Measurements from ENCODE around the gene NDUFS2.

DNA sequence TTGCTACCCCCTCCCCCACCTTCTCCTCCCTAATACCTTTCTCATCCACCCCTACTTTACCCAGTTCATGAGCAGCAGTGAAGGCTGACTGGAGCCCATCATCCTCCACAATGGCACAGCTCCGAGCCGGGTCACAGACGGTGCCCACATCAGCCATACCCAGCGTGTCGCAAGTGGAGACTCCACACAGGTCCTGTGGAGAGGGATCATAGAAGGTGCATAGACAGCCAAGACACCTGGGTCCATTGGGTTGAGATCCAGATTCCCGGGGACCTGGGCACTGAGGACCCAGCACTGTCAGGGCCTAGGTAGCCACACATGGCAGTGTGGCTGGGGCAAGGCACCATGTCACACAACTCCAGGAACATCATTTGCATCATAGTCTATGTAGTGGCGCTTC lies 6.1 kb upstream of the NDUFS2 start:
- TF ChIP-seq, protein P1, sequence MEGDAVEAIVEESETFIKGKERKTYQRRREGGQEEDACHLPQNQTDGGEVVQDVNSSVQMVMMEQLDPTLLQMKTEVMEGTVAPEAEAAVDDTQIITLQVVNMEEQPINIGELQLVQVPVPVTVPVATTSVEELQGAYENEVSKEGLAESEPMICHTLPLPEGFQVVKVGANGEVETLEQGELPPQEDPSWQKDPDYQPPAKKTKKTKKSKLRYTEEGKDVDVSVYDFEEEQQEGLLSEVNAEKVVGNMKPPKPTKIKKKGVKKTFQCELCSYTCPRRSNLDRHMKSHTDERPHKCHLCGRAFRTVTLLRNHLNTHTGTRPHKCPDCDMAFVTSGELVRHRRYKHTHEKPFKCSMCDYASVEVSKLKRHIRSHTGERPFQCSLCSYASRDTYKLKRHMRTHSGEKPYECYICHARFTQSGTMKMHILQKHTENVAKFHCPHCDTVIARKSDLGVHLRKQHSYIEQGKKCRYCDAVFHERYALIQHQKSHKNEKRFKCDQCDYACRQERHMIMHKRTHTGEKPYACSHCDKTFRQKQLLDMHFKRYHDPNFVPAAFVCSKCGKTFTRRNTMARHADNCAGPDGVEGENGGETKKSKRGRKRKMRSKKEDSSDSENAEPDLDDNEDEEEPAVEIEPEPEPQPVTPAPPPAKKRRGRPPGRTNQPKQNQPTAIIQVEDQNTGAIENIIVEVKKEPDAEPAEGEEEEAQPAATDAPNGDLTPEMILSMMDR (IDR thresholded peaks at IDR 0.05 in 4 of 5, conservative IDR thresholded peaks at IDR 0.05 in 1 of 5) = no peak
- TF ChIP-seq POLR2A (IDR thresholded peaks at IDR 0.05) = no peak

Measured in gastrocnemius medialis (tissue), 4 donors.